ENCODE data around the gene RBP7.

Gene RBP7

GRCh38 chr1:10065344-10065685, 68.3 kb downstream of the RBP7 start:
- TF ChIP-seq SP1 (IDR thresholded peaks at IDR 0.05) (no peak), LEF1 (IDR thresholded peaks at IDR 0.05; ENCODE audit: borderline replicate concordance) (no peak), FOXA1 (IDR thresholded peaks at IDR 0.05) (no peak), TARDBP (IDR thresholded peaks at IDR 0.05) (no peak), FOXK2 (IDR thresholded peaks at IDR 0.05) (no peak), SUZ12 (IDR thresholded peaks at IDR 0.05) (no peak), BHLHE40 (IDR thresholded peaks at IDR 0.05; ENCODE audit: borderline replicate concordance) (no peak), ARNT (IDR thresholded peaks at IDR 0.05) (no peak), L3MBTL2 (conservative IDR thresholded peaks at IDR 0.05) (no peak), ZNF384 (IDR thresholded peaks at IDR 0.05) (no peak)
- TF ChIP-seq, protein P1, sequence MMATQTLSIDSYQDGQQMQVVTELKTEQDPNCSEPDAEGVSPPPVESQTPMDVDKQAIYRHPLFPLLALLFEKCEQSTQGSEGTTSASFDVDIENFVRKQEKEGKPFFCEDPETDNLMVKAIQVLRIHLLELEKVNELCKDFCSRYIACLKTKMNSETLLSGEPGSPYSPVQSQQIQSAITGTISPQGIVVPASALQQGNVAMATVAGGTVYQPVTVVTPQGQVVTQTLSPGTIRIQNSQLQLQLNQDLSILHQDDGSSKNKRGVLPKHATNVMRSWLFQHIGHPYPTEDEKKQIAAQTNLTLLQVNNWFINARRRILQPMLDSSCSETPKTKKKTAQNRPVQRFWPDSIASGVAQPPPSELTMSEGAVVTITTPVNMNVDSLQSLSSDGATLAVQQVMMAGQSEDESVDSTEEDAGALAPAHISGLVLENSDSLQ (IDR thresholded peaks at IDR 0.05) = no peak
- CTCF ChIA-PET = no interaction called here
- no peak for DNase-seq (ENCODE audit: extremely low spot score)
- POLR2A ChIA-PET = no interaction called here
